Hepatocyte (in vitro differentiated cells): ENCODE results near the gene PNPLA7. TPM values are rescaled to one million over a fixed set of nuclear protein-coding genes. Genes with fewer than 3 reads are reported as not detected.
"Not testable (repeated sequence)": the region's sequence is repeated elsewhere in the genome, so short reads cannot be mapped to it uniquely, and the experiment has no call there.

Experiments used
- DNase-seq: peaks from one replicate; pipeline ENCODE4 v3.0.0-alpha.2; 2016; ENCODE audit warnings: low spot score
- H2AFZ ChIP-seq: fragments of 200-600 bp; sonication (generic); 2 replicates; pipeline ENCODE4 v1.6.0; 2016; ENCODE audit warnings: antibody characterized with exemption, mild to moderate bottlenecking
- H3K27ac ChIP-seq: fragments of 200-600 bp; sonication (generic); 2 replicates; pipeline ENCODE4 v1.5.1; 2016; ENCODE audit warnings: mild to moderate bottlenecking
- H3K27me3 ChIP-seq: fragments of 200-600 bp; sonication (generic); 2 replicates; pipeline ENCODE4 v1.6.1; 2016
- H3K36me3 ChIP-seq: fragments of 200-600 bp; sonication (generic); replicated peaks from 2 replicates; pipeline ENCODE4 v1.5.1; 2016; ENCODE audit warnings: low read depth; ENCODE audit not compliant: insufficient read depth
- H3K4me1 ChIP-seq: fragments of 200-600 bp; sonication (generic); 2 replicates; pipeline ENCODE4 v1.5.1; 2016; ENCODE audit warnings: mild to moderate bottlenecking, moderate library complexity; ENCODE audit not compliant: insufficient read depth
- H3K4me2 ChIP-seq: fragments of 200-600 bp; sonication (generic); 2 replicates; pipeline ENCODE4 v1.6.0; 2016
- H3K4me3 ChIP-seq: fragments of 200-600 bp; sonication (generic); 2 replicates; pipeline ENCODE4 v1.5.1; 2016; ENCODE audit warnings: mild to moderate bottlenecking
- H3K79me2 ChIP-seq: fragments of 200-600 bp; sonication (generic); 2 replicates; pipeline ENCODE4 v1.6.0; 2017; ENCODE audit warnings: mild to moderate bottlenecking
- H3K9me2 ChIP-seq: fragments of 200-600 bp; sonication (generic); replicated peaks from 2 replicates; pipeline ENCODE4 v1.6.0; 2017; ENCODE audit warnings: mild to moderate bottlenecking; ENCODE audit not compliant: insufficient read depth
- H3K9me3 ChIP-seq: fragments of 200-600 bp; sonication (generic); 2 replicates; pipeline ENCODE4 v1.5.1; 2016; ENCODE audit warnings: low read depth, mild to moderate bottlenecking
- H4K20me1 ChIP-seq: fragments of 200-600 bp; sonication (generic); 2 replicates; pipeline ENCODE4 v1.6.0; 2016; ENCODE audit warnings: mild to moderate bottlenecking; ENCODE audit not compliant: insufficient read depth, poor library complexity, severe bottlenecking
- EZH2 ChIP-seq: fragments of 200-600 bp; sonication (generic); IDR thresholded peaks from 2 replicates; pipeline ENCODE4 v1.6.1; 2016; ENCODE audit warnings: antibody characterized with exemption, mild to moderate bottlenecking, borderline replicate concordance
- EZH2phosphoT487 ChIP-seq: fragments of 200-600 bp; sonication (generic); IDR thresholded peaks from one replicate; pipeline ENCODE4 v1.6.1; 2018; ENCODE audit warnings: antibody characterized with exemption, mild to moderate bottlenecking, low read depth, moderate library complexity; ENCODE audit not compliant: unreplicated experiment, severe bottlenecking
- WGBS: methylation state at CpG from one replicate; pipeline ENCODE4 v1.1.6; 2016; ENCODE audit warnings: low lambda C conversion rate; ENCODE audit errors: missing lambda C conversion rate; 5-methylcytosine and 5-hydroxymethylcytosine counted together
- polyA plus RNA-seq: library from polyadenylated mRNA; unstranded; fragments of >200 nt; fragmentation: Nextera tagmentation; extraction: Ambion mirVana; gene quantifications from 2 replicates; pipeline ENCODE4 v1.2.1, GENCODE V29; 2016
- total RNA-seq: library from RNA; depleted of rRNA; stranded (reverse); fragments of >200 nt; gene quantifications from 2 replicates; pipeline ENCODE4 v1.2.3, GENCODE V29; 2014
- TF ChIP-seq, protein P1 (sequence below): fragments of 200-600 bp; sonication (generic); IDR thresholded peaks from 2 replicates; pipeline ENCODE4 v1.5.1; 2016; ENCODE audit warnings: antibody characterized with exemption, mild to moderate bottlenecking; ENCODE audit not compliant: poor library complexity

PNPLA7 gene
- total and polyA plus RNA-seq, 2 experiments from 2014 or later = 0.62 to 0.77 TPM

- no peak overlapping the region for H3K4me2 ChIP-seq
- peaks cover under 1% of the 10 kb centered on the region for H3K4me1 ChIP-seq
- no peak overlapping the region for H3K4me3 ChIP-seq
- H2AFZ ChIP-seq = no peak overlapping the region
- no peak overlapping the region for H3K27ac ChIP-seq
- H3K9me3 ChIP-seq = no peaks in the 10 kb centered on the region
- H4K20me1 ChIP-seq = no peaks in the 10 kb centered on the region
- DNase-seq = no peak
- 94% methylated on average over 10 of the region's 10 CpGs for whole genome bisulfite sequencing
- H3K27me3 ChIP-seq = no peaks in the 10 kb centered on the region
- peaks cover 3% of the 10 kb centered on the region for H3K36me3 ChIP-seq
- TF ChIP-seq, protein P1, sequence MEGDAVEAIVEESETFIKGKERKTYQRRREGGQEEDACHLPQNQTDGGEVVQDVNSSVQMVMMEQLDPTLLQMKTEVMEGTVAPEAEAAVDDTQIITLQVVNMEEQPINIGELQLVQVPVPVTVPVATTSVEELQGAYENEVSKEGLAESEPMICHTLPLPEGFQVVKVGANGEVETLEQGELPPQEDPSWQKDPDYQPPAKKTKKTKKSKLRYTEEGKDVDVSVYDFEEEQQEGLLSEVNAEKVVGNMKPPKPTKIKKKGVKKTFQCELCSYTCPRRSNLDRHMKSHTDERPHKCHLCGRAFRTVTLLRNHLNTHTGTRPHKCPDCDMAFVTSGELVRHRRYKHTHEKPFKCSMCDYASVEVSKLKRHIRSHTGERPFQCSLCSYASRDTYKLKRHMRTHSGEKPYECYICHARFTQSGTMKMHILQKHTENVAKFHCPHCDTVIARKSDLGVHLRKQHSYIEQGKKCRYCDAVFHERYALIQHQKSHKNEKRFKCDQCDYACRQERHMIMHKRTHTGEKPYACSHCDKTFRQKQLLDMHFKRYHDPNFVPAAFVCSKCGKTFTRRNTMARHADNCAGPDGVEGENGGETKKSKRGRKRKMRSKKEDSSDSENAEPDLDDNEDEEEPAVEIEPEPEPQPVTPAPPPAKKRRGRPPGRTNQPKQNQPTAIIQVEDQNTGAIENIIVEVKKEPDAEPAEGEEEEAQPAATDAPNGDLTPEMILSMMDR = no peak
- no peak for TF ChIP-seq EZH2
- TF ChIP-seq EZH2phosphoT487 = no peak
- H3K79me2 ChIP-seq = no peaks in the 10 kb centered on the region
- no peaks in the 10 kb centered on the region for H3K9me2 ChIP-seq
Observed at GRCh38 chr9:137555179-137555578, 5.0 kb upstream of the PNPLA7 start.

- H3K9me2 ChIP-seq = no peaks in the 10 kb centered on the region
- H4K20me1 ChIP-seq = no peaks in the 10 kb centered on the region
- H3K27me3 ChIP-seq = no peaks in the 10 kb centered on the region
- no peak overlapping the region for H3K27ac ChIP-seq
- no peak overlapping the region for H2AFZ ChIP-seq
- H3K4me2 ChIP-seq = no peak overlapping the region
- H3K36me3 ChIP-seq = no peaks in the 10 kb centered on the region
- no peaks in the 10 kb centered on the region for H3K9me3 ChIP-seq
- WGBS = 88% methylated on average over 1 of the region's 1 CpG
- H3K4me3 ChIP-seq = no peak overlapping the region
- H3K79me2 ChIP-seq = no peaks in the 10 kb centered on the region
- no peak for DNase-seq
- H3K4me1 ChIP-seq = peaks cover 8% of the 10 kb centered on the region
- TF ChIP-seq EZH2 (no peak), EZH2phosphoT487 (no peak)
- TF ChIP-seq, protein P1 = no peak
Observed at GRCh38 chr9:137554349-137554748, 4.1 kb upstream of the PNPLA7 start.

DNA sequence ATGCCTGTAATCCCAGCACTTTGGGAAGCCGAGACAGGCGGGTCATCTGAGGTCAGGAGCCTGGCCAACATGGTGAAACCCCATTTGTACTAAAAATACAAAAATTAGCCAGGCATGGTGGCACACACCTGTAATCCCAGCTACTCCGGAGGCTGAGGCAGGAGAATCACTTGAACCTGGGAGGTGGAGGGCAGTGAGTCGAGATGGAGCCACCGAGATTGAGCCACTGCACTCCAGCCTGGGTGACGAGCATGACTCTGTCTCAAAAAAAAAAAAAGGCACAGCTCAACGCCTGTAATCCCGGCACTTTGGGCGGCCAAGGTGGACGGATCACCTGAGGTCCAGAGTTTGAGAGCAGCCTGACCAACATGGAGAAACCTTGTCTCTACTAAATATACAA lies 3.5 kb upstream of the PNPLA7 start:
- 95% methylated on average over 10 of the region's 10 CpGs for WGBS
- not testable (repeated sequence) for H3K4me2 ChIP-seq, H2AFZ ChIP-seq, H3K9me3 ChIP-seq, H4K20me1 ChIP-seq, H3K4me1 ChIP-seq, H3K4me3 ChIP-seq, DNase-seq, H3K36me3 ChIP-seq, H3K27me3 ChIP-seq, H3K27ac ChIP-seq, H3K79me2 ChIP-seq, H3K9me2 ChIP-seq

- H3K9me3 ChIP-seq = no peaks in the 10 kb centered on the region
- H3K4me3 ChIP-seq = peak overlapping the region; percentile 76
- TF ChIP-seq, protein P1 = no peak
- no peak for TF ChIP-seq EZH2phosphoT487
- no peak for TF ChIP-seq EZH2
- no peaks in the 10 kb centered on the region for H3K79me2 ChIP-seq
- no peaks in the 10 kb centered on the region for H3K36me3 ChIP-seq
- H3K27ac ChIP-seq = peak overlapping the region; percentile 90
- no peaks in the 10 kb centered on the region for H3K27me3 ChIP-seq
- no peaks in the 10 kb centered on the region for H4K20me1 ChIP-seq
- H2AFZ ChIP-seq = peak overlapping the region; percentile 67
- peaks cover 8% of the 10 kb centered on the region for H3K4me1 ChIP-seq
- no peaks in the 10 kb centered on the region for H3K9me2 ChIP-seq
- peak; percentile 45 for DNase-seq
- 18% methylated on average over 53 of the region's 58 CpGs for WGBS
- peak overlapping the region; percentile 94 for H3K4me2 ChIP-seq
Observed at GRCh38 chr9:137552022-137552768, 2.0 kb upstream of the PNPLA7 start.
